A549 (cell line): Measurements from ENCODE around the gene DOCK9. TPM values are rescaled to one million over a fixed set of nuclear protein-coding genes. Genes with fewer than 3 reads are reported as not detected.
A peak's percentile ranks its signal among the peaks of the same experiment; 100 is the strongest.

Experiments
- ATAC-seq, 2 experiments: fragments of 200-7000 bp in 1 of 2; fragments of >200 bp in 1 of 2; cut with Nextera tagmentation in 1 of 2; cut with Tn5 transposase in 1 of 2; 3 replicates each; pipeline versions ENCODE4 v1.8.0 to v1.9.1; 2018 to 2020; ENCODE audit warnings: mild to moderate bottlenecking in 1 of 2, moderate library complexity in 1 of 2
- CTCF ChIA-PET: fragments of 300-600 bp; sonication (Branson Sonifier 250); formaldehyde crosslinking; extraction: SDS; loops from one replicate; lab custom pipeline; 2021; ENCODE audit warnings: antibody characterized with exemption, inconsistent platforms; lab: Yijun Ruan, JAX
- POLR2A ChIA-PET: fragments of 350-600 bp; formaldehyde crosslinking; extraction: SDS; loops from one replicate; lab custom pipeline; 2021; ENCODE audit warnings: antibody characterized with exemption, inconsistent platforms; lab: Yijun Ruan, JAX
- DNase-seq, 2 experiments: peaks; one replicate each; pipeline versions ENCODE4 v3.0.0 to v3.0.0-alpha.2; 2011 to 2016; ENCODE audit warnings: low read depth in 1 of 2, low spot score in 1 of 2
- FAIRE-seq: peaks from 2 replicates; lab custom pipeline; 2011; peaks lifted over from hg19 to GRCh38; lab: Jason Lieb, UNC
- H3K27ac ChIP-seq, 2 experiments: fragments of >200 bp; sonication (Bioruptor Twin); formaldehyde crosslinking; 3 replicates each; pipeline ENCODE4 v1.5.1; 2016 to 2017
- H3K4me1 ChIP-seq: fragments of >200 bp; sonication (Bioruptor Twin); formaldehyde crosslinking; 3 replicates; pipeline ENCODE4 v1.6.1; 2016
- H3K4me2 ChIP-seq: fragments of >200 bp; sonication (Bioruptor Twin); formaldehyde crosslinking; 3 replicates; pipeline ENCODE4 v1.6.1; 2016
- H3K4me3 ChIP-seq: fragments of >200 bp; sonication (Bioruptor Twin); formaldehyde crosslinking; 3 replicates; pipeline ENCODE4 v1.5.1; 2016
- H3K9me3 ChIP-seq: fragments of >200 bp; sonication (Bioruptor Twin); formaldehyde crosslinking; 3 replicates; pipeline ENCODE4 v1.6.1; 2016
- CBX2 ChIP-seq: fragments of 200-600 bp; sonication (generic); IDR thresholded peaks from 2 replicates; pipeline ENCODE4 v1.6.1; 2016; ENCODE audit warnings: low read depth, mild to moderate bottlenecking, borderline replicate concordance
- CEBPB ChIP-seq, 2 experiments: fragments of >200 bp in 1 of 2; sonication (Bioruptor Twin) in 1 of 2; formaldehyde crosslinking in 1 of 2; IDR thresholded peaks; 2 replicates each; pipeline ENCODE4 v1.6.1; 2012 to 2016
- EHF ChIP-seq: fragments of 250-450 bp; sonication (Bioruptor Pico); IDR thresholded peaks from 2 replicates; pipeline ENCODE4 v1.5.0; 2020; ENCODE audit warnings: mild to moderate bottlenecking
- EHMT2 ChIP-seq: fragments of 200-600 bp; sonication (generic); IDR thresholded peaks from 2 replicates; pipeline ENCODE4 v1.6.1; 2016; ENCODE audit warnings: antibody characterized with exemption, low read depth, mild to moderate bottlenecking, moderate library complexity
- HES2 ChIP-seq: fragments of >200 bp; sonication (Bioruptor Twin); formaldehyde crosslinking; IDR thresholded peaks from 2 replicates; pipeline ENCODE4 v1.6.1; 2016
- HOXA7 ChIP-seq: fragments of 250-450 bp; sonication (Bioruptor Pico); IDR thresholded peaks from 2 replicates; pipeline ENCODE4 v1.5.0; 2020; ENCODE audit warnings: mild to moderate bottlenecking, moderate library complexity
- HOXB13 ChIP-seq: fragments of 250-450 bp; sonication (Bioruptor Pico); IDR thresholded peaks from 2 replicates; pipeline ENCODE4 v1.5.0; 2020; ENCODE audit warnings: low read depth, mild to moderate bottlenecking, moderate library complexity
- HOXB5 ChIP-seq: fragments of 250-450 bp; sonication (Bioruptor Pico); IDR thresholded peaks from 2 replicates; pipeline ENCODE4 v1.5.0; 2020; ENCODE audit warnings: mild to moderate bottlenecking, moderate library complexity
- JUN ChIP-seq, 2 experiments: fragments of >200 bp; sonication (Bioruptor Twin); formaldehyde crosslinking; IDR thresholded peaks; 2 replicates in 1 of 2; 3 replicates in 1 of 2; pipeline ENCODE4 v1.6.1; 2016 to 2017
- MAFK ChIP-seq: fragments of 450-650 bp; IDR thresholded peaks from 2 replicates; pipeline ENCODE4 v1.6.1; 2014; ENCODE audit not compliant: partially characterized antibody
- MAZ ChIP-seq: fragments of 150-350 bp; IDR thresholded peaks from 2 replicates; pipeline ENCODE4 v1.6.1; 2014; ENCODE audit warnings: antibody characterized with exemption, low read depth, low read length, borderline replicate concordance
- NPAS2 ChIP-seq: fragments of 250-450 bp; sonication (Bioruptor Pico); IDR thresholded peaks from 2 replicates; pipeline ENCODE4 v1.8.0; 2022; ENCODE audit warnings: mild to moderate bottlenecking, moderate library complexity, borderline replicate concordance
- PHF8 ChIP-seq: fragments of 200-600 bp; sonication (generic); IDR thresholded peaks from 2 replicates; pipeline ENCODE4 v1.6.1; 2016; ENCODE audit warnings: low read depth, mild to moderate bottlenecking, antibody characterized with exemption, moderate library complexity, borderline replicate concordance
- POLR2A ChIP-seq: IDR thresholded peaks from 2 replicates; pipeline ENCODE4 v1.6.1; 2012; ENCODE audit warnings: mild to moderate bottlenecking, low read length
- SREBF2 ChIP-seq: fragments of 450-650 bp; IDR thresholded peaks from 2 replicates; pipeline ENCODE4 v1.6.1; 2014; ENCODE audit warnings: mild to moderate bottlenecking, moderate library complexity
- WGBS: methylation state at CpG from one replicate; pipeline ENCODE4 v1.1.6; 2017; ENCODE audit errors: missing lambda C conversion rate; 5-methylcytosine and 5-hydroxymethylcytosine counted together
- polyA plus RNA-seq, 4 experiments: library from polyadenylated mRNA; depleted of rRNA in 3 of 4; stranded (reverse); fragments of >200 nt; fragmentation: RNase III in 1 of 4; extraction: RNeasy Plus Mini Kit Qiagen cat#74134 plus additional on column Dnase treatment in 1 of 4; gene quantifications; 2 replicates in 3 of 4; 3 replicates in 1 of 4; pipeline ENCODE4 v1.2.3, GENCODE V29; 2011 to 2017
- small RNA-seq, 6 experiments: library from RNA; depleted of rRNA; stranded (forward); fragments of <200 nt; gene quantifications; one replicate each; pipeline ENCODE3, GENCODE V24; 2012
- TF ChIP-seq, protein P1 (sequence below): fragments of 200-600 bp; sonication (generic); IDR thresholded peaks from 2 replicates; pipeline ENCODE4 v1.6.1; 2016; ENCODE audit warnings: antibody characterized with exemption, mild to moderate bottlenecking, moderate library complexity
- TF ChIP-seq, protein P2 (sequence below): fragments of 150-350 bp; IDR thresholded peaks from 2 replicates; pipeline ENCODE4 v1.6.1; 2014; ENCODE audit warnings: low read depth, mild to moderate bottlenecking, low read length

Gene DOCK9
- polyA plus RNA-seq, 2 of the 4 experiments (the other 2 are of a cell fraction): 34.0 to 43.9 TPM

DNA sequence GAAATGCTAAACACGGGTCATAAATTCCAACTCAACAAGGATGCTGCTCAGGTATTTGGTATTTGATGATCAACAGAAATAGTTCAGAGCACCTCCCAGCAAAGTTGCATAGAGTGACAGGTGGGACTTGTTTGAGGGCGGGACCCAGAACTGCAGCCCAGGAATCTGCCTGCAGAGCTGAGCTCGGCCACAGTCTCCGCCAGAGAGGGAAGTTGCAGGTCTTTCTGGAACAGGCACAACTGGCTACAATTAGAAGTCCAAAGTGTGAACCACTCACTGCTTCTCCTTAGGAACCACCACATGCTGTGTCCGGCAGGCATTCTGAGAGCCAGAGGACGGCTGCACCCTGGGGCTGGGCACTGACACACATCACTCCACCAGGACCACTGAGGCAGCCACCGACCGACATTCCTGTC lies 226.5 kb downstream of the DOCK9 start:
- POLR2A ChIA-PET: no interaction called here
- H3K27ac ChIP-seq: no peak overlapping the region
- no peak overlapping the region for H3K4me2 ChIP-seq
- TF ChIP-seq PHF8 (no peak), POLR2A (no peak), HOXA7 (no peak), HES2 (no peak), HOXB13 (CRISPR knock-in tag) (no peak), JUN (IDR thresholded peaks at IDR 0.05) (no peak)
- TF ChIP-seq, all 56 proteins: peak for 0
- DNase-seq (peak in 1 of 2 experiments; percentile 9), ATAC-seq (peak; percentile 60 to 77; a peak in 4 of 6 replicates), FAIRE-seq (no peak)
- Histone ChIP-seq H3K4me1 (peaks cover 10% of the 10 kb centered on the region), H3K9me3 (0 out of 3 replicates have a peak, but pooled peaks cover 6% of the 10 kb centered on the region), H3K4me3 (no peak overlapping the region)
- 80% methylated on average over 7 of the region's 8 CpGs for WGBS
- CTCF ChIA-PET: no interaction called here

GRCh38 chr13:98749501-98749900 lies 228.4 kb downstream of the DOCK9 start:
- ChIA-PET CTCF (interaction anchor here (0.6 kb wide), 1 partner anchor 50 kb away, joined by 3 read pairs; no protein-coding TSS in a partner anchor), POLR2A (no interaction called here)
- TF ChIP-seq SREBF2 (no peak), EHMT2 (no peak), JUN (IDR thresholded peaks at IDR 0.05) (no peak), MAFK (no peak), MAZ (no peak)
- TF ChIP-seq, protein P1, sequence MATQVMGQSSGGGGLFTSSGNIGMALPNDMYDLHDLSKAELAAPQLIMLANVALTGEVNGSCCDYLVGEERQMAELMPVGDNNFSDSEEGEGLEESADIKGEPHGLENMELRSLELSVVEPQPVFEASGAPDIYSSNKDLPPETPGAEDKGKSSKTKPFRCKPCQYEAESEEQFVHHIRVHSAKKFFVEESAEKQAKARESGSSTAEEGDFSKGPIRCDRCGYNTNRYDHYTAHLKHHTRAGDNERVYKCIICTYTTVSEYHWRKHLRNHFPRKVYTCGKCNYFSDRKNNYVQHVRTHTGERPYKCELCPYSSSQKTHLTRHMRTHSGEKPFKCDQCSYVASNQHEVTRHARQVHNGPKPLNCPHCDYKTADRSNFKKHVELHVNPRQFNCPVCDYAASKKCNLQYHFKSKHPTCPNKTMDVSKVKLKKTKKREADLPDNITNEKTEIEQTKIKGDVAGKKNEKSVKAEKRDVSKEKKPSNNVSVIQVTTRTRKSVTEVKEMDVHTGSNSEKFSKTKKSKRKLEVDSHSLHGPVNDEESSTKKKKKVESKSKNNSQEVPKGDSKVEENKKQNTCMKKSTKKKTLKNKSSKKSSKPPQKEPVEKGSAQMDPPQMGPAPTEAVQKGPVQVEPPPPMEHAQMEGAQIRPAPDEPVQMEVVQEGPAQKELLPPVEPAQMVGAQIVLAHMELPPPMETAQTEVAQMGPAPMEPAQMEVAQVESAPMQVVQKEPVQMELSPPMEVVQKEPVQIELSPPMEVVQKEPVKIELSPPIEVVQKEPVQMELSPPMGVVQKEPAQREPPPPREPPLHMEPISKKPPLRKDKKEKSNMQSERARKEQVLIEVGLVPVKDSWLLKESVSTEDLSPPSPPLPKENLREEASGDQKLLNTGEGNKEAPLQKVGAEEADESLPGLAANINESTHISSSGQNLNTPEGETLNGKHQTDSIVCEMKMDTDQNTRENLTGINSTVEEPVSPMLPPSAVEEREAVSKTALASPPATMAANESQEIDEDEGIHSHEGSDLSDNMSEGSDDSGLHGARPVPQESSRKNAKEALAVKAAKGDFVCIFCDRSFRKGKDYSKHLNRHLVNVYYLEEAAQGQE: no peak
- TF ChIP-seq, protein P2, sequence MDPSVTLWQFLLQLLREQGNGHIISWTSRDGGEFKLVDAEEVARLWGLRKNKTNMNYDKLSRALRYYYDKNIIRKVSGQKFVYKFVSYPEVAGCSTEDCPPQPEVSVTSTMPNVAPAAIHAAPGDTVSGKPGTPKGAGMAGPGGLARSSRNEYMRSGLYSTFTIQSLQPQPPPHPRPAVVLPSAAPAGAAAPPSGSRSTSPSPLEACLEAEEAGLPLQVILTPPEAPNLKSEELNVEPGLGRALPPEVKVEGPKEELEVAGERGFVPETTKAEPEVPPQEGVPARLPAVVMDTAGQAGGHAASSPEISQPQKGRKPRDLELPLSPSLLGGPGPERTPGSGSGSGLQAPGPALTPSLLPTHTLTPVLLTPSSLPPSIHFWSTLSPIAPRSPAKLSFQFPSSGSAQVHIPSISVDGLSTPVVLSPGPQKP: no peak
- H3K4me3 ChIP-seq: no peak overlapping the region
- 80% methylated on average over 3 of the region's 3 CpGs for WGBS
- H3K9me3 ChIP-seq: 0 out of 3 replicates have a peak, but pooled peaks cover 6% of the 10 kb centered on the region
- no peak for FAIRE-seq
- ATAC-seq: no peak
- no peak overlapping the region for H3K27ac ChIP-seq
- DNase-seq: no peak
- peaks cover 10% of the 10 kb centered on the region for H3K4me1 ChIP-seq
- H3K4me2 ChIP-seq: no peak overlapping the region

DNA sequence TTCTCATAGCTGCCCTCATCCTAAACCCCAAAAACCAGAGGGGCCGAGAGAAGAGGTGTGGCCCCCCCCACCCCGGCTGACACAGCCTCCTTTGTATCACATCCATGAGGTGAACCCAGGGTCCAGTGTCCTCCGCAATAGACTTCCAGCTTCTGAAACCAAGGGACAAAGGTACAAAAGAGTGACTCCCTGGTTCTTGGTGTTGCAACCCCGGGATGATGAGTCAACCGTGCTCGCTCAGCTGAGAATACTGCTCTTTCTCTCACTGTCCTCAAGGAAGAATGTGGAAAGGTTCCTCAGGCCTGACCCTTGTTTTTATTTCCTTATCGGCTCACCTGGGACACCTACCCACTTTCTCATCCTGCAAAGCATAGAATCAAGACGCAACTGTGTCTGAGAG lies 230.9 kb downstream of the DOCK9 start:
- CTCF ChIA-PET: interaction anchor here (0.9 kb wide), 1 partner anchor 93 kb away, joined by 3 read pairs; no protein-coding TSS in a partner anchor
- TF ChIP-seq CBX2: no peak
- TF ChIP-seq HOXB5: no peak
- TF ChIP-seq CEBPB (IDR thresholded peaks at IDR 0.05): peak; percentile 29 to 36; a peak in 1 of 4 replicates
- no peak for TF ChIP-seq NPAS2 (CRISPR knock-in tag)
- no peak for TF ChIP-seq EHF (CRISPR knock-in tag)
- WGBS: 50% methylated on average over 6 of the region's 8 CpGs
- Histone ChIP-seq H3K27ac (peak overlapping the region; percentile 41 to 50; a peak in 2 of 6 replicates), H3K4me3 (no peak overlapping the region), H3K9me3 (no peaks in the 10 kb centered on the region), H3K4me2 (peak overlapping the region; percentile 41; the same call in 1 of the 3 replicates), H3K4me1 (peaks cover 10% of the 10 kb centered on the region)
- FAIRE-seq (no peak), ATAC-seq (peak; percentile 58 to 66; a peak in 3 of 6 replicates), DNase-seq (peak in 1 of 2 experiments; percentile 37)
- POLR2A ChIA-PET: no interaction called here

Small RNA genes within 50 kb of the gene (small RNA-seq; reads per million reads assigned to genes)
- gene AL161420.1 (0 reads per million in 6 experiments), gene RNU6-83P (0 reads per million in 6 experiments)

Other genes starting within 250 kb of the DOCK9 start
- 0.09 and 0.19 TPM in 2 replicates for gene SLC15A1, start 225.4 kb downstream of the DOCK9 start, polyA plus RNA-seq (2011; rRNA removed)
- 0.04 to 0.05 TPM in 2 of 3 replicates, not detected in the other for gene SLC15A1, start 225.4 kb downstream of the DOCK9 start, polyA plus RNA-seq (2017; fragmentation: RNase III; extraction: RNeasy Plus Mini Kit Qiagen cat#74134 plus additional on column Dnase treatment)
- gene UBAC2, start 222.8 kb upstream of the DOCK9 start, polyA plus RNA-seq (2011; rRNA removed): 92.8 and 103 TPM in 2 replicates
- 59.8 to 63.2 TPM (median 61.6 TPM) in 3 replicates for gene UBAC2, start 222.8 kb upstream of the DOCK9 start, polyA plus RNA-seq (2017; fragmentation: RNase III; extraction: RNeasy Plus Mini Kit Qiagen cat#74134 plus additional on column Dnase treatment)